HG03025 (cell line): ENCODE results near the gene BCAM.

Experiments
- ATAC-seq: cut with Tn5 transposase; IDR thresholded peaks from one replicate; pipeline ENCODE4 v1.9.1; 2021; ENCODE audit warnings: mild to moderate bottlenecking, moderate library complexity; ENCODE audit not compliant: unreplicated experiment, low FRiP score

The BCAM gene

GRCh38 chr19:44788971-44789370, 19.9 kb upstream of the BCAM start:
- ATAC-seq: no peak

- no peak for ATAC-seq
Measured at GRCh38 chr19:44789943-44790483, 18.9 kb upstream of the BCAM start.

DNA sequence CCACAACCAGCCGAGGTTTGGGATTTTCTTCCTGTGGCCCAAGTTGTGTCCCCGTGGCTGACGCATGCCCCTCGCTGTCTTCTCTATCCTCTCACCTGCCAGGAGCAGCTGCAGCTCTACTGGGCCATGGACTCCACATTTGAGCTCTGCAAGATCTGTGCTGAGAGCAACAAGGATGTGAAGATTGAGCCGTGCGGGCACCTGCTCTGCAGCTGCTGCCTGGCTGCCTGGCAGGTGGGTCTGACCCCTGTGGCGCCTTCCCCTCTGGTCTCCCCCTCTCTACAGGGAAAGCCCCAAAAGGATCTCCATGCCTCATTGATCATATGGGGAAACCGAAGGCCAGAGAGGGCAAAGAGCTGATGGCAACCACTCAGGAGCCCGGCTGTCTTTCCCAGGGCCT, 16.6 kb upstream of the BCAM start:
- no peak for ATAC-seq

DNA sequence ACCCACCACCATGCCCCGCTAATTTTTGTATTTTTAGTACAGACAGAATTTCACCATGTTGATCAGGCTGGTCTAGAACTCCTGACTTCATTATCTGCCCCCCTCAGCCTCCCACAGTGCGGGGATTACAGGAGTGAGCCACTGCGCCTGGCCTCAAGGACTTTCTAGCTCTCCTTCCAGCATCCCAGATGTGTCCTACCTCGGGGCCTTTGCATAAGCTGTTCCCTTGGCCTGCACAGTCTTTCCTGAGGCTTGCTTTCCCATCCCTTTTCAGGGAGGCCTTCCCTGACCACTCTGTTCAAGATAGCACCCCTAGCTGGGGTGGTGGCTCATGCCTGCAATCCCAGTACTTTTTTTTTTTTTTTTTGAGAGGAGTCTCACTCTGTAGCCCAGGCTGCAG, 14.3 kb upstream of the BCAM start:
- ATAC-seq: no peak

GRCh38 chr19:44795398-44795987, 13.4 kb upstream of the BCAM start:
- no peak for ATAC-seq

GRCh38 chr19:44796701-44797115, 12.2 kb upstream of the BCAM start:
- ATAC-seq: no peak

DNA sequence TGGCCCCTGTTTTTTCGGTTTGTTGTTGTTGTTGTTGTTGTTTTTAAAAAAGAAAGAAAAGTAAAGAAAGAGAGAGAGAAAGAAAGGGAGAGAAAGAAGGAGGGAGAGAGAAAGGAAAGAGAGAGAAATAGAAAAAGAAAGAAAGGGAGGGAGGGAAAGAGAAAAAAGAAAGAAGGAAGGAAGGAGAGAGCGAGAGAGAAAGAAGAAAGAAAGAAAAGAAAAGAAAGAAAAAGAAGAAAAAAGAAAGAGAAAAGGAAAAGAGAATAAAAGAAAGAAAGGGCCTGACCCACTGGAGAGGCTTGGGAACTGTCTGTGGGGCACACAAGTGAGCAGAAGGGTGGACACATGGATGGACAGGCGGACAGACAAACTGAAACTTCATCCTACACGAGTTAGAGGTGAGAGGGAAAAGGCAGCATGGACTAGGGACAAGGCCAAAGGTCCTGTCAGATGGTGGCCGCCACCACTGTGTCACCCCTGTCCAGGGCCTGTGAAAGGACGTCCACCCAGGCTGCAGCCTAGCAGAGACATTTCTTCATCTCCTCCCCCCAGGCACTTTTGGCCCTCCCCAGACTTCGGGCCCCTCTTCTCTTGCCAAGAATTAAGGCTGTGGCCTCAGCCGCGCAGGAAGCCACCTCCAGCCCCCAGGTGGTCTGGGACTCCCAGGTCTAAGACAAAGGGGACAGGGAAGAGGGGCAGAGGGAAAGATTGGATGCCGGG, 9.1 kb upstream of the BCAM start:
- no peak for ATAC-seq

- ATAC-seq: no peak
Measured at GRCh38 chr19:44800461-44800860, 8.4 kb upstream of the BCAM start.

- no peak for ATAC-seq
Measured at GRCh38 chr19:44803442-44804428, 5.2 kb upstream of the BCAM start.

GRCh38 chr19:44806291-44806690, 2.6 kb upstream of the BCAM start:
- no peak for ATAC-seq

- ATAC-seq: no peak
Measured at GRCh38 chr19:44807162-44807561, 1.7 kb upstream of the BCAM start.

GRCh38 chr19:44807652-44808462, 1.0 kb upstream of the BCAM start:
- ATAC-seq: no peak

DNA sequence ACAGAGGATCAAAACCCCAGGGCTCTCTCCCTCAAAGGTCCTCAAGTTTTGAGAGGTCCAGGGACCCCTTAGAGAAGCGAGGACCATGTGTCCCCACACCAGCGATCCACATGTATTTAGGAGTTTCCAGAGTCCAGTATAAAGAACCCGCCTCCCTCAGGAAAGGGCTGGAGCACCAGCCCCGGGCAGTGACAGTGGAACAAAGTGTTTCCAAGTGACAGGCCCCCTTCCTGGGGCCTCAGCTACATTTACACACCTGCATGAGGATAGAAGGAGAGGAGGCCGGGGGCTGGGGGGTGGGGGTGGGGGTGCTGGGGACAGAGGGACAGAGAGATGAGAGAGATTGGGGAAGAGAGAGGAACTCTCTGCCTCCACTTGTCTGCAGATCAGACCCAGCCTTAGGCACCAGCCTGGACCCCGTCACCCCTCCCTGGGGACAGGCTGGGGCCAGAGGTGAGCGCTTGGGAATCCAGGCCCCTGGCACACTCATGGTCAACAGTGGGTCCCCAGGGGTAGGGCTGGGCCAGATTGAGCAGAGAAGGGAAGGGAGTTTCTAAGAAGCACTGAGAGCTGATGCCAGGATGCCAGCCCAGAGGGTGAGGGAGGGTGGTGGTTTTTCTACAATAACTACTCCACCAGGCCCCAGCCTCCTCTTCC, 802 bp downstream of the BCAM start:
- no peak for ATAC-seq

DNA sequence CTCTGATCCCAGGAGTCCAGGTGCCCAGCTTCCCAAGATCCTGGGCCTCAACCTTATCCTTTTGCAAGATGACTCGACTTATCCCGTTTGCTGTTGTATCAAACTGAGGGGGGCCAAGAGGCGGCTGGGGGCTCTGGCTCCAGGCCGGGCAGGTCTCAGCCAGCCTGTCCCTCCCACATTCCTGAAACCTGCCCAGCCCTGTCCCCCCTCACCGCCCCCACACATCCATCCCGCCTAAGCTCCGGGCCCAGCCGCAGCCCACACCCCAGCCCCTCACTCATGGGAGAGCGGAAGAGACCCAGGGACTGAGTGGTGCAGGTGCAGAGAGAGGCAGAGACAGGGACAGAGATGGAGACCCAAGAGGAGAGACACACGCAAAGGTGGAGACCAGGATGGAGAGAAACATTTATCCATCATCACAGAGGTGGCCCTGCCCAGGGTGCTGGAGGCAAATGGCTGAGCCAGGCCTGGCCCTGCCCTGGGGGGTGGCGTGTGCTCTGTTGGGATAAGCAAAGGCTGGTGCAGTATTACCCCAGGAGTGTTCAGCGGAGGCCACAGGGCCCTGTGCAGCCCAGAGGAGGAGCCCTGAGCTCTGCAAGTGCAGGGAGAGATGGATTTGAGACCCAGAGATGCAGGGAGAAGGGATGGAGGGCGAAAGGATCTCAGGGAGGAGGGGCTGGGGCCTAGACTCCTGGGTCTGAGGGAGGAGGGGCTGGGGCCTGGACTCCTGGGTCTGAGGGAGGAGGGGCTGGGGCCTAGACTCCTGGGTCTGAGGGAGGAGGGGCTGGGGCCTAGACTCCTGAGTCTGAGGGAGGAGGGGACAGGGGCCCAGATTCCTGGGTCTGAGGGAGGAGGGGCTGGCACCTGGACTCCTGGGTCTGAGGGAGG, 1.6 kb downstream of the BCAM start:
- no peak for ATAC-seq

DNA sequence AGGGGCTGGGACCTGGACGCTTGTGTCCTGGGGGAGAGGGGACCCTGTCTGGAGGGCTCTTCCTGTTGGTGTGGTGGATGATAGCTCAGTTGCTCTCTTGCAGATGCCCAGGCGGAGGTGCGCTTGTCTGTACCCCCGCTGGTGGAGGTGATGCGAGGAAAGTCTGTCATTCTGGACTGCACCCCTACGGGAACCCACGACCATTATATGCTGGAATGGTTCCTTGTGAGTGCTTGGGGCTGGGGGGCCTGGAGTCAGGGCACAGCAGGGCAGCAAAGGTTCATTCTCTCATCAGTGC, 2.2 kb downstream of the BCAM start:
- no peak for ATAC-seq

DNA sequence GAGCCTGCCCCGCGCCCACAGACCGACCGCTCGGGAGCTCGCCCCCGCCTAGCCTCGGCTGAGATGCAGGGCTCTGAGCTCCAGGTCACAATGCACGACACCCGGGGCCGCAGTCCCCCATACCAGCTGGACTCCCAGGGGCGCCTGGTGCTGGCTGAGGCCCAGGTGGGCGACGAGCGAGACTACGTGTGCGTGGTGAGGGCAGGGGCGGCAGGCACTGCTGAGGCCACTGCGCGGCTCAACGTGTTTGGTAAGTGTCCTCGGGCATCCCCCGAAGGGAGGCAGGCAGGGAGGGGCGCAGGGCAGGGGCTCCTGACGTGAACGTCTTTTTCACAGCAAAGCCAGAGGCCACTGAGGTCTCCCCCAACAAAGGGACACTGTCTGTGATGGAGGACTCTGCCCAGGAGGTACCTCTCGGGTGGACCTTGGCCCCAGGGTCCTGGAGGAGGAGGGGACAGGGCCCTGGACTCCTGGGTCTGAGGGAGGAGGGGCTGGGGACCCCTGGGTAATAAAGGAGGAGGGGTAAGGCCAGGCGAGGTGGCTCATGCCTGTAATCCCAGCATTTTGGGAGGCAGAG, 3.3 kb downstream of the BCAM start:
- no peak for ATAC-seq

- no peak for ATAC-seq
Measured at GRCh38 chr19:44813070-44813840, 4.4 kb downstream of the BCAM start.
